ENCODE measurements around the gene MMP3. TPM values are rescaled to one million over a fixed set of nuclear protein-coding genes. Genes with fewer than 3 reads are reported as not detected.
"Not testable (repeated sequence)": the region's sequence is repeated elsewhere in the genome, so short reads cannot be mapped to it uniquely, and the experiment has no call there.

Gene MMP3
- total RNA-seq, result not detected

GRCh38 chr11:102843489-102843888, at the start of gene MMP3:
Gene MMP3, minus strand, starts transcription at chr11:102843609. Its CDS starts 63 bp downstream, at chr11:102843546.
- peaks cover 11% of the 10 kb centered on the region for H3K27me3 Mint-ChIP-seq
- POLR2A ChIA-PET, result no interaction called here
- no peak within 1 kb of the TSS for H3K27ac Mint-ChIP-seq
- no peak within 1 kb of the TSS for H3K4me3 Mint-ChIP-seq
- H3K36me3 Mint-ChIP-seq (ENCODE audit: low read depth), result no peaks in the 10 kb centered on the region
- CTCF ChIA-PET, result interaction anchor here (1.6 kb wide), 1 partner anchor 19 kb away, joined by 3 read pairs; no protein-coding TSS in a partner anchor
- DNase-seq (no peak), ATAC-seq (no peak)
- H3K4me1 Mint-ChIP-seq, result no peaks in the 10 kb centered on the region
- no peaks in the 10 kb centered on the region for H3K9me3 Mint-ChIP-seq (ENCODE audit: low read depth)
- intact Hi-C loops (cut with DNase I, micrococcal nuclease), result no loop called here

GRCh38 chr11:102891736-102892135, 48.3 kb upstream of the MMP3 start:
- no peaks in the 10 kb centered on the region for H3K4me1 Mint-ChIP-seq
- CTCF ChIA-PET, result interaction anchor here (0.7 kb wide), 1 partner anchor 9 kb away, joined by 4 read pairs; no protein-coding TSS in a partner anchor
- POLR2A ChIA-PET, result no interaction called here
- peaks cover 6% of the 10 kb centered on the region for H3K27me3 Mint-ChIP-seq
- intact Hi-C loops (cut with DNase I, micrococcal nuclease), result no loop called here
- H3K27ac Mint-ChIP-seq, result no peak overlapping the region
- no peaks in the 10 kb centered on the region for H3K36me3 Mint-ChIP-seq (ENCODE audit: low read depth)
- no peak overlapping the region for H3K4me3 Mint-ChIP-seq
- DNase-seq (no peak), ATAC-seq (no peak)
- peaks cover 5% of the 10 kb centered on the region for H3K9me3 Mint-ChIP-seq (ENCODE audit: low read depth)

GRCh38 chr11:102886999-102887398, 43.6 kb upstream of the MMP3 start:
- DNase-seq (no peak), ATAC-seq (no peak)
- no peak overlapping the region for H3K27ac Mint-ChIP-seq
- intact Hi-C loops (cut with DNase I, micrococcal nuclease), result no loop called here
- H3K27me3 Mint-ChIP-seq, result peaks cover 2% of the 10 kb centered on the region
- peaks cover 7% of the 10 kb centered on the region for H3K4me1 Mint-ChIP-seq
- ChIA-PET POLR2A (no interaction called here), CTCF (no interaction called here)
- no peak overlapping the region for H3K4me3 Mint-ChIP-seq
- H3K36me3 Mint-ChIP-seq (ENCODE audit: low read depth), result no peaks in the 10 kb centered on the region
- H3K9me3 Mint-ChIP-seq (ENCODE audit: low read depth), result no peaks in the 10 kb centered on the region

- no peak overlapping the region for H3K27ac Mint-ChIP-seq
- peak; percentile 59 for ATAC-seq
- H3K4me3 Mint-ChIP-seq, result no peak overlapping the region
- no peaks in the 10 kb centered on the region for H3K9me3 Mint-ChIP-seq (ENCODE audit: low read depth)
- no peaks in the 10 kb centered on the region for H3K36me3 Mint-ChIP-seq (ENCODE audit: low read depth)
- DNase-seq, result peak; percentile 18
- ChIA-PET CTCF (interaction anchor here (1.4 kb wide), 1 partner anchor 8 kb away, joined by 4 read pairs; no protein-coding TSS in a partner anchor), POLR2A (no interaction called here)
- no peaks in the 10 kb centered on the region for H3K27me3 Mint-ChIP-seq
- intact Hi-C loops (cut with DNase I, micrococcal nuclease), result no loop called here
- peaks cover 10% of the 10 kb centered on the region for H3K4me1 Mint-ChIP-seq
Observed at GRCh38 chr11:102883141-102883540, 39.7 kb upstream of the MMP3 start.

- peak; percentile 85 for ATAC-seq
- H3K9me3 Mint-ChIP-seq (ENCODE audit: low read depth), result no peaks in the 10 kb centered on the region
- intact Hi-C loops (cut with DNase I, micrococcal nuclease), result no loop called here
- no peaks in the 10 kb centered on the region for H3K36me3 Mint-ChIP-seq (ENCODE audit: low read depth)
- DNase-seq, result no peak
- H3K4me1 Mint-ChIP-seq, result peaks cover 10% of the 10 kb centered on the region
- H3K27me3 Mint-ChIP-seq, result no peaks in the 10 kb centered on the region
- no peak overlapping the region for H3K4me3 Mint-ChIP-seq
- H3K27ac Mint-ChIP-seq, result peak overlapping the region; percentile 28
- ChIA-PET POLR2A (no interaction called here), CTCF (interaction anchor here (1.4 kb wide), 1 partner anchor 9 kb away, joined by 4 read pairs; no protein-coding TSS in a partner anchor)
Observed at GRCh38 chr11:102882389-102883024, 39.1 kb upstream of the MMP3 start.

- ChIA-PET CTCF (no interaction called here), POLR2A (no interaction called here)
- DNase-seq (peak; percentile 17), ATAC-seq (peak; percentile 11)
- Mint-ChIP-seq H3K27me3 (no peaks in the 10 kb centered on the region), H3K9me3 (ENCODE audit: low read depth) (no peaks in the 10 kb centered on the region), H3K4me1 (peaks cover 10% of the 10 kb centered on the region), H3K36me3 (ENCODE audit: low read depth) (no peaks in the 10 kb centered on the region), H3K27ac (peak overlapping the region; percentile 47), H3K4me3 (no peak overlapping the region)
- intact Hi-C loops (cut with DNase I, micrococcal nuclease), result no loop called here
Observed at GRCh38 chr11:102879801-102880200, 36.4 kb upstream of the MMP3 start.

GRCh38 chr11:102878595-102878994, 35.2 kb upstream of the MMP3 start:
- Mint-ChIP-seq H3K9me3 (ENCODE audit: low read depth) (no peaks in the 10 kb centered on the region), H3K27me3 (no peaks in the 10 kb centered on the region), H3K4me3 (no peak overlapping the region), H3K27ac (no peak overlapping the region), H3K36me3 (ENCODE audit: low read depth) (no peaks in the 10 kb centered on the region), H3K4me1 (peaks cover 10% of the 10 kb centered on the region)
- ChIA-PET CTCF (no interaction called here), POLR2A (no interaction called here)
- ATAC-seq (no peak), DNase-seq (no peak)
- intact Hi-C loops (cut with DNase I, micrococcal nuclease), result no loop called here

- H3K4me1 Mint-ChIP-seq, result peaks cover 2% of the 10 kb centered on the region
- DNase-seq, result no peak
- no peaks in the 10 kb centered on the region for H3K36me3 Mint-ChIP-seq (ENCODE audit: low read depth)
- POLR2A ChIA-PET, result no interaction called here
- H3K9me3 Mint-ChIP-seq (ENCODE audit: low read depth), result no peaks in the 10 kb centered on the region
- no peak within 1 kb of the TSS for H3K27ac Mint-ChIP-seq
- H3K27me3 Mint-ChIP-seq, result peaks cover 2% of the 10 kb centered on the region
- no peak within 1 kb of the TSS for H3K4me3 Mint-ChIP-seq
- intact Hi-C loops (cut with DNase I, micrococcal nuclease), result no loop called here
- CTCF ChIA-PET, result no interaction called here
- ATAC-seq, result no peak
Observed at GRCh38 chr11:102874852-102875251, 31.4 kb upstream of the MMP3 start, which contains the start of gene MMP12. Gene MMP12, minus strand, starts transcription at chr11:102874982. Its CDS starts 45 bp downstream, at chr11:102874937.

GRCh38 chr11:102869354-102869964, 26.1 kb upstream of the MMP3 start:
- H3K9me3 Mint-ChIP-seq (ENCODE audit: low read depth); POLR2A ChIA-PET; ATAC-seq; H3K27me3 Mint-ChIP-seq; H3K4me3 Mint-ChIP-seq; intact Hi-C loops (cut with DNase I, micrococcal nuclease); CTCF ChIA-PET; H3K4me1 Mint-ChIP-seq; DNase-seq; H3K27ac Mint-ChIP-seq; H3K36me3 Mint-ChIP-seq (ENCODE audit: low read depth): not testable (repeated sequence)

GRCh38 chr11:102868339-102868738, 24.9 kb upstream of the MMP3 start:
- CTCF ChIA-PET, result no interaction called here

GRCh38 chr11:102864724-102865123, 21.3 kb upstream of the MMP3 start:
- POLR2A ChIA-PET, result no interaction called here
- H3K4me1 Mint-ChIP-seq, result no peaks in the 10 kb centered on the region

More at GRCh38 chr11:102868339-102868738, 24.9 kb upstream of the MMP3 start:
- no peak overlapping the region for H3K27ac Mint-ChIP-seq
- POLR2A ChIA-PET, result no interaction called here
- peaks cover 2% of the 10 kb centered on the region for H3K27me3 Mint-ChIP-seq
- H3K4me3 Mint-ChIP-seq, result no peak overlapping the region
- ATAC-seq, result no peak
- intact Hi-C loops (cut with DNase I, micrococcal nuclease), result no loop called here
- no peaks in the 10 kb centered on the region for H3K9me3 Mint-ChIP-seq (ENCODE audit: low read depth)
- H3K36me3 Mint-ChIP-seq (ENCODE audit: low read depth), result no peaks in the 10 kb centered on the region
- no peak for DNase-seq
- H3K4me1 Mint-ChIP-seq, result no peaks in the 10 kb centered on the region

GRCh38 chr11:102853956-102854355, 10.5 kb upstream of the MMP3 start:
- CTCF ChIA-PET, result no interaction called here

More at GRCh38 chr11:102864724-102865123, 21.3 kb upstream of the MMP3 start:
- intact Hi-C loops (cut with DNase I, micrococcal nuclease), result no loop called here
- H3K4me3 Mint-ChIP-seq, result no peak overlapping the region
- CTCF ChIA-PET, result no interaction called here
- no peaks in the 10 kb centered on the region for H3K36me3 Mint-ChIP-seq (ENCODE audit: low read depth)
- H3K9me3 Mint-ChIP-seq (ENCODE audit: low read depth), result no peaks in the 10 kb centered on the region
- peaks cover 3% of the 10 kb centered on the region for H3K27me3 Mint-ChIP-seq
- DNase-seq (no peak), ATAC-seq (no peak)
- H3K27ac Mint-ChIP-seq, result no peak overlapping the region

More at GRCh38 chr11:102853956-102854355, 10.5 kb upstream of the MMP3 start:
- Mint-ChIP-seq H3K27ac (no peak overlapping the region), H3K27me3 (peaks cover 9% of the 10 kb centered on the region), H3K4me1 (no peaks in the 10 kb centered on the region), H3K9me3 (ENCODE audit: low read depth) (no peaks in the 10 kb centered on the region), H3K36me3 (ENCODE audit: low read depth) (no peaks in the 10 kb centered on the region), H3K4me3 (no peak overlapping the region)
- POLR2A ChIA-PET, result interaction anchor here (0.6 kb wide), 1 partner anchor 56 kb away, joined by 9 read pairs; the partner anchor contains the start of gene MMP1
- ATAC-seq (no peak), DNase-seq (no peak)
- intact Hi-C loops (cut with DNase I, micrococcal nuclease), result no loop called here

All from activated CD4-positive, alpha-beta T cell treated with anti-CD3 and anti-CD28 coated beads for 36 hours (primary cell).